DOHH2 (cell line): ENCODE measurements around the gene GNA14.

ENCODE experiments used
- CTCF ChIP-seq: fragments of 200-600 bp; sonication (generic); IDR thresholded peaks from one replicate; pipeline ENCODE4 v1.5.1; 2014; ENCODE audit warnings: antibody characterized with exemption, mild to moderate bottlenecking, low read depth, low read length; ENCODE audit not compliant: poor library complexity, severe bottlenecking
- EZH2phosphoT487 ChIP-seq: fragments of 200-600 bp; sonication (generic); IDR thresholded peaks from 2 replicates; pipeline ENCODE4 v1.6.1; 2017; ENCODE audit warnings: borderline replicate concordance, mild to moderate bottlenecking, antibody characterized with exemption, low read length, moderate library complexity, mixed read lengths

GRCh38 chr9:77435688-77436087 is 212.4 kb downstream of the GNA14 start:
- TF ChIP-seq EZH2phosphoT487 (no peak), CTCF (no peak)
